AG10803 (cell line): Measurements from ENCODE around the gene ZNF750.
A peak's percentile ranks its signal among the peaks of the same experiment; 100 is the strongest.

Experiments used
- DNase-seq: peaks from one replicate; pipeline ENCODE4 v3.0.0; 2010; ENCODE audit warnings: low read depth
- H3K4me3 ChIP-seq: 2 replicates; pipeline ENCODE4 v1.5.1; 2011; ENCODE audit warnings: mild to moderate bottlenecking, low read length, control low read depth
- TF ChIP-seq, protein P1 (sequence below): conservative IDR thresholded peaks from 2 replicates; pipeline ENCODE4 v1.5.1; 2011; ENCODE audit warnings: mild to moderate bottlenecking, low read length, control low read depth, inconsistent platforms

The ZNF750 gene

DNA sequence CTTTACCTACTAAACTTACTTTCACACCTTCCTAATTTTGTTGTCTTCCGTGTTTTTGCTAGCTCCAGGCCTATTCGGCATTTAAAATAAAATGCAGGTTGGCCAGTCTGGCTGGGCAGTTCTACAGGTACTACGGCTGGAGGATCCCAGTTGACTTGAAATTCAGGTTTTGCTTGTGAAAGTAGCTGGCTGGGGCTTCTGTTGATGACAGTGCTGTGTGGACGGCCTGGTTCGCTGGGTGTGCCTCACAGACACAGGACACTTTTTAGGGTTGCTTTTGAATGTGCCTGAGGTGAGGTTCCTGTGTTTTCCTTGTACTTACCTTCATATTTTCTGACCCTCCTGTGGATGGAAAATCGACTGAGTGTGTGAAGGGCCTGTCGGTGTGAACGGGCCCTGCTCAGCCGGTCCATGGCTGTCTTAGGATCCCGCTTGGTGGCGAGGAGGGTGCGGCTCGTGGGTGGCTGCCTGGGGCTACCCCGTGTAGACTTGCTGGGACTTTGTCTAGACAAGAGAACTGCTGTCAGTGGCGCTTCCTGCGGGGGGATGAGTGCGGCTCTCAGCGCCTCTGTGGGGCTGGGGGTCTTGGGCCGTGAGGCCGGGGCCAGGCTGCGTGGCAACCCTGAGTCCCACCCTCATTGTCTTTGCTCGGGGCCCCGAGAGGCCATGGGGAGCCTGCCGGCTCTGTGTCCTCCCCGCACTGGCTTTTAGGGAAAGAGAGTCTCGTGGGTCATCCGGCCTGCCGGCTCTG, 18.7 kb upstream of the ZNF750 start:
- DNase-seq = no peak
- H3K4me3 ChIP-seq = no peak overlapping the region
- TF ChIP-seq, protein P1, sequence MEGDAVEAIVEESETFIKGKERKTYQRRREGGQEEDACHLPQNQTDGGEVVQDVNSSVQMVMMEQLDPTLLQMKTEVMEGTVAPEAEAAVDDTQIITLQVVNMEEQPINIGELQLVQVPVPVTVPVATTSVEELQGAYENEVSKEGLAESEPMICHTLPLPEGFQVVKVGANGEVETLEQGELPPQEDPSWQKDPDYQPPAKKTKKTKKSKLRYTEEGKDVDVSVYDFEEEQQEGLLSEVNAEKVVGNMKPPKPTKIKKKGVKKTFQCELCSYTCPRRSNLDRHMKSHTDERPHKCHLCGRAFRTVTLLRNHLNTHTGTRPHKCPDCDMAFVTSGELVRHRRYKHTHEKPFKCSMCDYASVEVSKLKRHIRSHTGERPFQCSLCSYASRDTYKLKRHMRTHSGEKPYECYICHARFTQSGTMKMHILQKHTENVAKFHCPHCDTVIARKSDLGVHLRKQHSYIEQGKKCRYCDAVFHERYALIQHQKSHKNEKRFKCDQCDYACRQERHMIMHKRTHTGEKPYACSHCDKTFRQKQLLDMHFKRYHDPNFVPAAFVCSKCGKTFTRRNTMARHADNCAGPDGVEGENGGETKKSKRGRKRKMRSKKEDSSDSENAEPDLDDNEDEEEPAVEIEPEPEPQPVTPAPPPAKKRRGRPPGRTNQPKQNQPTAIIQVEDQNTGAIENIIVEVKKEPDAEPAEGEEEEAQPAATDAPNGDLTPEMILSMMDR = no peak

DNA sequence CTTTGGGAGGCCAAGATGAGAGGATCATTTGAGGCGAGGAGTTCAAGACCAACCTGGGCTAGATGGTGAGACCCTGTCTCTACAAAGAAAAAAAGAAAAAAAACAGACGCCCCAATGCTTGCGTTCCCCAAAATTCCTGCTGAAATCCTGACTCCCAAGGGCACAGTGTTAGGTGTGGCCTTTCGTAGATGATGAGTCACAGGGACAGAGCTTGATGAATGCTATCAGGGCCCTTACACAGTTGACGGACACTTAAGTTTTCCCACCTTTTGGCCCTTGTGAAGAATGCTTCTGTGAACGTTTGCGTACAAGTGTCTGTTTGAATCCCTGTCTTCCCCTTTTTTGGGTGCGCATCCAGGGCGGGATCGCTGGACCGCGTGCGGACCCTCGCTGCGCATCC, 16.5 kb upstream of the ZNF750 start:
- H3K4me3 ChIP-seq = no peak overlapping the region
- TF ChIP-seq, protein P1 = no peak
- no peak for DNase-seq

DNA sequence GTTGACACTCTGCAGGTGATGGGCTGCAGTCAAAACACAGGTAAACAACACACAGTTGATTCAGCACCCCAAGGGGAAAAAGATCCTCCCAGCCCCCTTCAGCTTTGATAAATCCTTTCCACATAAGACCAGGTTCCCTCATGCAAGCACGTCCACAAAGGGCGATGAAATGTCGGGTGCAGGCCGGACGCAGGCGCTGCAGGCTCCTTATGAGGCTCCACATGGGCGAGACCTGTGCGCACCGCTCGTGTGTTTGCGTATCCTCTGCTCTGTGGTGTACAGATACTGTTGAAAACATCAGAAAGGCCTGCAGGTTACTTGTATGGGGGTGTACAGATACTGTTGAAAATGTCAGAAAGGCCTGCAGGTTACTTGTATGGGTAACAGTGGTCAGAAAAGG, 14.4 kb upstream of the ZNF750 start:
- no peak for DNase-seq
- H3K4me3 ChIP-seq = no peak overlapping the region
- TF ChIP-seq, protein P1 = no peak

DNA sequence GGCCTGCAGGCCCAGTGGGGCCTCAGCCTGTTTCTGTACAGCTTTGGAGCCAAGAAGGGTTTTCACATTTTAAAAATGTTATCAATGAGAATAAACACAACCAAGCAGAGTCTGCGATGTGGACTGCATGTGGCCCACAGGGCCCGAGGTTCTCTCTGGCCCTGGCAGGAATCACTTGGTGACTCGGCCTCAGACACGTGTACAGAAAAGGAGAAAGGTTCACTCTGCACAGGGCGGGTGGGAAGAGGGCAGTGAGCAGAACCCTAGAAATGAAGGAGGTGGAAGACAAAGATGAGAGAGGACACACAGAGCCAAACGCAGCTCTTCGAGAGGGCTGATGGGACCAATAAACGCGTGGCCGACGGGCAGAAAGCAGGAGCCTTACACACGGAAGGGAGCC, 11.6 kb upstream of the ZNF750 start:
- TF ChIP-seq, protein P1 = no peak
- DNase-seq = no peak
- H3K4me3 ChIP-seq = no peak overlapping the region

GRCh38 chr17:82849076-82849945, 9.5 kb upstream of the ZNF750 start:
- DNase-seq = no peak
- H3K4me3 ChIP-seq = no peak overlapping the region
- TF ChIP-seq, protein P1 = no peak

GRCh38 chr17:82848022-82848592, 8.3 kb upstream of the ZNF750 start:
- no peak overlapping the region for H3K4me3 ChIP-seq
- peak; percentile 9 for DNase-seq
- TF ChIP-seq, protein P1 = no peak
